ENCODE data around the gene ATG5.
"Not testable (repeated sequence)": the region's sequence is repeated elsewhere in the genome, so short reads cannot be mapped to it uniquely, and the experiment has no call there.

The ATG5 gene

GRCh38 chr6:106256201-106256968 is 69.2 kb downstream of the ATG5 start:
- DNase-seq (ENCODE audit: low read depth) = no peak

GRCh38 chr6:106255306-106255705 is 70.3 kb downstream of the ATG5 start:
- no peak for DNase-seq (ENCODE audit: low read depth)

- no peak for DNase-seq (ENCODE audit: low read depth)
Observed at GRCh38 chr6:106254636-106255035, 70.9 kb downstream of the ATG5 start.

GRCh38 chr6:106253731-106254130 is 71.8 kb downstream of the ATG5 start:
- no peak for DNase-seq (ENCODE audit: low read depth)

- DNase-seq (ENCODE audit: low read depth) = no peak
Observed at GRCh38 chr6:106253172-106253571, 72.4 kb downstream of the ATG5 start.

GRCh38 chr6:106252687-106253086 is 72.9 kb downstream of the ATG5 start:
- DNase-seq (ENCODE audit: low read depth) = no peak

- DNase-seq (ENCODE audit: low read depth) = not testable (repeated sequence)
Observed at GRCh38 chr6:106251531-106252255, 73.9 kb downstream of the ATG5 start.

GRCh38 chr6:106250953-106251352 is 74.6 kb downstream of the ATG5 start:
- no peak for DNase-seq (ENCODE audit: low read depth)

- no peak for DNase-seq (ENCODE audit: low read depth)
Observed at GRCh38 chr6:106249658-106250057, 75.9 kb downstream of the ATG5 start.

- no peak for DNase-seq (ENCODE audit: low read depth)
Observed at GRCh38 chr6:106247733-106248132, 77.8 kb downstream of the ATG5 start.

- DNase-seq (ENCODE audit: low read depth) = no peak
Observed at GRCh38 chr6:106247293-106247692, 78.3 kb downstream of the ATG5 start.

- DNase-seq (ENCODE audit: low read depth) = no peak
Observed at GRCh38 chr6:106244931-106245330, 80.6 kb downstream of the ATG5 start.

- no peak for DNase-seq (ENCODE audit: low read depth)
Observed at GRCh38 chr6:106244521-106244920, 81.0 kb downstream of the ATG5 start.

GRCh38 chr6:106243261-106243660 is 82.3 kb downstream of the ATG5 start:
- DNase-seq (ENCODE audit: low read depth) = no peak

- no peak for DNase-seq (ENCODE audit: low read depth)
Observed at GRCh38 chr6:106241498-106241897, 84.1 kb downstream of the ATG5 start.

- no peak for DNase-seq (ENCODE audit: low read depth)
Observed at GRCh38 chr6:106237286-106237685, 88.3 kb downstream of the ATG5 start.

GRCh38 chr6:106229876-106230445 is 95.6 kb downstream of the ATG5 start:
- not testable (repeated sequence) for DNase-seq (ENCODE audit: low read depth)

- DNase-seq (ENCODE audit: low read depth) = no peak
Observed at GRCh38 chr6:106227612-106228507, 97.7 kb downstream of the ATG5 start.

- DNase-seq (ENCODE audit: low read depth) = no peak
Observed at GRCh38 chr6:106226676-106227075, 98.9 kb downstream of the ATG5 start.

GRCh38 chr6:106225581-106225980 is 100.0 kb downstream of the ATG5 start:
- DNase-seq (ENCODE audit: low read depth) = no peak

GRCh38 chr6:106223300-106223930 is 102.1 kb downstream of the ATG5 start:
- DNase-seq (ENCODE audit: low read depth) = peak; percentile 50

GRCh38 chr6:106220485-106220884 is 105.1 kb downstream of the ATG5 start:
- no peak for DNase-seq (ENCODE audit: low read depth)
